Activated CD4-positive, CD25-positive, alpha-beta regulatory T cell treated with anti-CD3 and anti-CD28 coated beads, Interleukin-2, amount 50 U/mL, for 72 hours (primary cell): ENCODE measurements around the gene STIMATE.

ENCODE experiments used
- DNase-seq: peaks from one replicate; pipeline ENCODE4 v3.0.0; 2021

STIMATE gene

DNA sequence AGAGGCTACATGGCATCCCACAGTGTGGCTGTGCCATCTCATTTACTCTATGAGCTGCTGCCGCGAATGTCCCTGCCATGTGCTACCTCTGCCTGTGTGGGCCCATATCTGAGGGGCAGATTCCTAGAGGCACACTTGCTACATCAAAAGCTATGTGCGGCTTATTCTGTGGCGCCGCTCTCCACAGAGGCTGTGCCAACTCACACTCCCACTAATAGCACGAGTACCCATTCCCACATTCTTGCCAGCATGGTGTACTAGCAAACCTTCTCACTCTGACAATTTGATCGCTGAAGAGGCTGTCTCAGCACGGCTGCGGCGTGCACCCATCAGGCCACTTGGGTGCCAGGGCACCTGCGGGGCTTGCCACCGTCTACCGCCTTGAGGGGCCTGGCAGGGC, 31.4 kb downstream of the STIMATE start:
- no peak for DNase-seq

DNA sequence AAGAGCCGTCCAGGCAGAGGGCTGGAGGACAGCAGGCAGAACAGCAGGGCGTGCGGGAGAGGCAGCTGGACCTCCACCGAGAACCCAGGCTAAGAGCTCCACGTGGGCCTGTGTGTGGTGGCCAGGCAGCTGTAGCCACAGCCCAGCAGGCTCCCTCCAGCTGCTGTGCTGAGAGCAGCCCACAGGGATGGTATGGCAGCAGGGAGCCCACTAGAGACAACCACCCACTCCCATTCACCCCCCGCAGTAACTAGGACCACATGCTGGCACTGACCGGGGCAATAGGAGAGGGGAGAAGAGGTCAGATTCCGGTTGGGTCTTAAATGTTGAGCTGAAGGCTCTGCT, 37.0 kb downstream of the STIMATE start:
- DNase-seq: no peak

DNA sequence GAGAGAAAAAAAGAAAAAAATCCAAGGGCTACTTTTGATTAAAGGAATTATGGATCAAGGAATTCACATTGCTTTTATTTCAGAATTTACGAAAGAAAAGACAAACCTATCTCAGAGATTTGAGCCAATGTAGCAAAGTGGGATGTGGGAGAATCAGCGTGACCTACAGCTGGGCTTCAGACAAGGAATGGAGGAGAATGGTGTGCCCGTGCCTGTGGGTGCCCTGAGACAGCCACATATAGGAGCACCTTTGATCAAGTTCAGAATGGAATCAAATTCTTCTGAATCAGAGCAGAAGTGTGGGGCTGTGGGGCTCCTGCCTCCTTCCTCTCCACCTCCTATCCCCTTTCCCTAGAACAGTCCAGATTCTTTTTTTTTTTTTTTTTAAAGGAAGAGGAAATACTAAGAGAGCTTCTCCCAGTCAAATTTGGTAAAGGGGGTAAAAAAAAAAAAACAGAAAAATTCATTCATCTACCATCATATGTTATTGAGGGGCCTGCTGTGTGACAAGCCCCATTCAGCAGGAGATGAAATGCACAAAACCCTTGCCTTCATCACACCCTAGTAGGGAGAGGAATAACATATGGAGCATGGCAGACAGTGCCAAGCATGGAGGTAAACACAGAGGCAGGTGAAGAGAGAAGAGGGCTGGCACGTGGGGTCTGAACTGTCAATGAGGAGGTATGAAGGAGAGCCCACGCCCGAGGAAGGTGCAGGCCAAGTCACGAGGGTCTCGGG, 37.5 kb downstream of the STIMATE start:
- no peak for DNase-seq

DNA sequence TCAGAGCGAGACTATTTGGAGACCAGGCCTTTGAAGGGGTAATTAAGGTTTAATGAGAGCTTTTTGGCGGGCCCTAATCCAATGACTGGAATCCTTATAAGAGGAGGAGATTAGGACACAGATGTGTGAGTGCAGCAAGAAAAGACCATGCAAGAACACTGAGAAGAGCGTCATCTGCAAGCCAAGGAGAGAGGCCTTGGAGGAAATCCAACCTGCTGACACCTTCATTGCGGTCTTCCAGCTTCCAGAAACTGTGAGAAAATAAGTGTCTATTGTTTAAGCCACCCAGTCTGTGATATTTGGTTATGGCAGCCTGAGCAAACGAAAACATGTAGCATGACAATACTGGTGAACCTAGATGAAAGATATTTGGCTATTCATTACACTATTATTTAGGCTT, 39.5 kb downstream of the STIMATE start:
- no peak for DNase-seq

DNA sequence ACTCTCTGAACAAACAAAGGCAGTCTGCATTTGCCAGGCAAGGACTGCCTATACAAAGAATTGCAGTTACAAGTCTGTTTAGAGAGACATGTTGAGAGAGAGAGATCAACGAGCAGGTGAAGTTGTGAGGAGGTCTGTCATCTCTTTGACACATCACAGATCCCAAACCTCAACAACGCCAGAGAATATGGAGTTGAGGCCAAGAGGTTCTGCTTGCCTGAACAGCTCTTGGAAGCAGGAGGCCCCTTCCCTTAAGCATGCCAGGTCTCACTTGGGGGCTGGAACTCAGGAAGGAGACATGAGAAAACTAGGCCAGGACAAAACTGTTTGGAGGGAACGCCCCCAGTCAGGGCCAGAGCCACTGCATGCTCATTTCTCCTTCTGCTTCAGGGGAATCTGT, 40.2 kb downstream of the STIMATE start:
- DNase-seq: no peak

DNA sequence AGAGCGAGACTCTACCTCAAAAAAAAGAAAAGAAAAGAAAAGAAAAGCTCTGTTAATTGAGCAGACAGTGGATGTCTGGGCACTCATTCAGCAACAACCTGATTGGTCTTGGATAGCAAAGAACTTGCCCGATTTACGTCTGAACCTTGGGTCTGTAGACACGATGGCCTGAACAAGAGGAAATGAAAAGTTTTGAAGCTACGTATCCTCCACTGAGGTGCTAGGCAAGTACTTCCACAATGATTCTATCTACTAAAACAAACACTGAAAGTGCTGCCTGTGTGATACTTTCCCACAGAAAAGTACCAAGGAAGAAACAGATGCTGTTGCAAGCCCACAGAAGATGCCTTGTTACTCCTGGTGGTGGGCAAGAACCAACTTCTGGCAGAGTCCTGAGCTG, 40.7 kb downstream of the STIMATE start:
- DNase-seq: no peak

DNA sequence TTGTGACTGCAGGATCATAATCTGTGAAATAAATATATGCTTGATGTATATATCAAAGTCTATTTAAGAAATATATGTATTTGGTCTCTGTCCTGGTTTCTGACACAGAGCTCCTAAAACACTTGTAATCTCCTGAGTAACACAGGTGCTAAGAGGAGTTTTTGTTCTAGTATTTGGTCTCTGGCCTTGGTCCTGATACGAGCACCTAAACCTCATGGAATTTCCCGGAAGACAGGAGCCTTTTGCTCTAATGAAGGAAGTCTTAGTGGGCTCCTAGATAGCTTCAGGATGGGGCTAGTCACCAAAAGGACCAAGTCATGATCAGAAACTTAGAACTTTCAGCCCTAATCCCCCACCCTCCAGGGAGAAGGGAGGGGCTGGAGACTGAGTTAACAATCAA, 43.3 kb downstream of the STIMATE start:
- no peak for DNase-seq

DNA sequence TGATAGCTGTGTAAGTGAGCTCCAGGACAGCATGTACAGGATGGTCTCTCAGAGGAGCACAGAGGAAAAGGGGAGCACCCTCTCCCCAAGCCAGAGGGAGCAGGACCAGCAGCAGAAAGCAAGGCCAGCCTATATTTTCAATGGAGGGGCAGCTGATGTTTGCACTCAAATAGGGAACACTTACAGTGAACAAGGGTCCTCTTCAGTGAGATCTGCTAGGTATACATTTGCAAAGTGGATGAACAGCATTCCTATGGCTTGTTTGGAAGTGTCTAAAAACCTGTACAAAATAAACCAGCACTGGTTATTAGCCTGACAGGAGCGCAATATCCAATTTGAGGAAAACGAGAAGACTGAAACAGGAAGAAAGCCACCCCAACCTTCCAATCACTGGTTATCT, 44.9 kb downstream of the STIMATE start:
- DNase-seq: no peak

DNA sequence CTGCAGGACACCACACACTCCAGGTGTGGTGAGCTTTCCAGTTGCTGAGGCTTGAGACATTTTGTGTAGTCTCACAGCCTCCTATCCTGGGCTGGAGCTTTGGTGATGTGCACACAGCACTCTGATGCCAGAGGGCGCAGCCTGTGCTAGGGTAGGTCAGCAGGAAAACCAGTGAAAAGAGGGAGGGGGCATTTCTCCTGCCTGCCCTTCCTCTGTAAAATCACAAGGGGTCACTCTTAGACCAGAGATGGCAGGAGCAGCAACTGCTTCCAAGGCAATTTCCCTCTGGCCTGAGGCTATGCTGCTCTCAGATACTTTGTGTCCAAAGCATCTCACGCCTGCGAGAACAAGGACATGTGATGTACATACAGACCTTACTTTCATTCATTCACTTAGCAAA, 46.0 kb downstream of the STIMATE start:
- no peak for DNase-seq

DNA sequence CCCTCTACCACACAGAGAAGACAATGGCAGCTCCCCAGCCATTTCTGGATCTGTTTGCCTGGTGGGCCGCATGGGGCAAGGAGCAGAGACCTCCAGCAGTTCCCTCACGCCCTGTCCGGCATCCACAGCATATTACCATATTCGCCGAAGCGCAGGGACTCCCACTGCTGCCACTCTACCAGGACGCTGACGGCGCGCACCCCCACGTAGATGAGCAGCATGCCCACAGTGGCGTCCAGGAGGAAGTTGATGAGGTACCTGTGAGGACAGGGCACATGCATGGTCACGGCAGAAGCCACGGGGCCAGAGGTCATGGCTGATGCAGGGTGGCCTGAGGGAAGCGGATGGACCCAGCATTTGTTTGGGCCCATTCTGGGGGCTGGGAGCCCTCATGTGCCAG, 47.7 kb downstream of the STIMATE start:
- no peak for DNase-seq

DNA sequence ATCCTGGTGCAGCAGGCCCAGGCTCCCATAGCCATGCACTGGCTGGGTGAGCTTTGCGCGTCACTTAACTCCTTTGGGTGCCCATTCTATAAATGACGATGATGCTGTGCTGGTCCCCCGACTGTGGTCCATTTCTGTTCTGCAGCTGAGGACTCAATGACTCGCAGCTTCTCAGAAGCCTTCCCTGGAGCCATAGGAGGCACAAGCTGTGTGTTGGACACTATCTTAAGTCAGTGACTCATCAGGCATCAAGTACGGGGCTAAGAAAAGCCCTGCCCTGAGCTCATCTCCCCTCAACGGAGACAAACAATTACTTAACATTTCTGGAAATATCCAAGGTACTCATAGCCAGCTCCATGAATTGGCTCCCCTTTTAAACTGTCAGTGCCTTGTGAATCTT, 48.7 kb downstream of the STIMATE start:
- no peak for DNase-seq

DNA sequence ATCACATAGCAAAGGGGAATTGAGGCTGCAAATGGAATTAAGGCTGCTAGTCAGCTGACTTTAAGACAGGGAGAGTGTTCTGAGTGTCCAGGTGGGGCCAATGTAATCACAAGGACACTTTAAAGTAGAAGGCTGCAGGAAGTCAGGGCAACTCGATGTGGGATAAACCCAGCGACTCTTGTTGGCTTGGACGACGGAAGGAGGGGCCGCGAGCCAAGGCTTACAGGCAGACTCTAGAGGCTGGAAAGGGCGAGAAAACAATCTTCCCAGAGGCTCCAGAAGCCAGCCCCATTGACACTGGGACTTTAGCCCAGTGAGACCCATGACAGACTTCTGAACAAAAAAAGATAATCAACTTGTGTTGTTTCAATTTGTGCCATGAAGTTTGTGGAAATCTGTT, 49.6 kb downstream of the STIMATE start:
- DNase-seq: no peak

DNA sequence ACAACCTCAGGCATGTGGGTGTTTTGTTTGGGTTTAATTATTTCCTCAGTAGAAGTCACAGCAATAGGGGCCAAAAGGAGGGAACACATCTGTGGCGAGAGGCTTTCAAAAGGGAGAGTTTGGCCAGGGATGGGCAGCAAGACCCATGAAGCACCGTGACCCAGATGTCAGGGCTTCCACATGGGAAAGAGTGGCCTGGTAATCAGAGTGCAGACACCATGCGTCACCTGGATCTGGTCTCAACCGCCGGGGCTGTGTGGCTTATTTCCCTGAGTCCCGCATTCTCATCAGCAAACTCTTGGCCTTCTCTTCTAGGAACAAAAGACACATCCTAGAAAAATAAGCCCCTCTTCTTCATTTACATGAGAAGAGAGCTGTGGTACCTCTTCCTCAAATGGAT, 50.1 kb downstream of the STIMATE start:
- no peak for DNase-seq

DNA sequence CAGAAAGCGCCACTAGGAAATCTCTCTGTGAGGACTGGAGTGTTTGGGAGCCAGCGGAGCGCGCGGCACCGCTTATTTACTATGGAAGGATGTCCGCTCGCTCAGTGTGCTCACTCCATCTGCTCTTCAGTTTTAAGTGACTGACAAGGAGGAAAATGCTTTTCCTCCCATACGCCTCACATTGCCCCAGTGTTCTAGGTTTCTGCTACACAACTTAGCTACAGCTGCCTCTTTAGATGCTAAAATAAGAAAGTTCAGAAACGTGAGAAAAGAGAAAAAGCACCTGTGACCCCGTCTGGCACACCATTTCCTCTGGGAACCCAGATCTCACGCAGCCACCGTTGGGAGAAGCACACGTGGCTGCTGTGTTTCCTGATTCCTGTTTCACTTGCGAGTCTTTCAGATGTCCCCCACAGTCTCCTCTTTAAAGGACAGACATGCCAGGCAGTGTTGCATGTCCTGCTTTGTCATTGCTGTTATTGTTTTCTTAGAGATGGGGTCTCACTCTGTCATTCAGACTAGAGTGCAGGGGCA, 50.8 kb downstream of the STIMATE start:
- DNase-seq: no peak

DNA sequence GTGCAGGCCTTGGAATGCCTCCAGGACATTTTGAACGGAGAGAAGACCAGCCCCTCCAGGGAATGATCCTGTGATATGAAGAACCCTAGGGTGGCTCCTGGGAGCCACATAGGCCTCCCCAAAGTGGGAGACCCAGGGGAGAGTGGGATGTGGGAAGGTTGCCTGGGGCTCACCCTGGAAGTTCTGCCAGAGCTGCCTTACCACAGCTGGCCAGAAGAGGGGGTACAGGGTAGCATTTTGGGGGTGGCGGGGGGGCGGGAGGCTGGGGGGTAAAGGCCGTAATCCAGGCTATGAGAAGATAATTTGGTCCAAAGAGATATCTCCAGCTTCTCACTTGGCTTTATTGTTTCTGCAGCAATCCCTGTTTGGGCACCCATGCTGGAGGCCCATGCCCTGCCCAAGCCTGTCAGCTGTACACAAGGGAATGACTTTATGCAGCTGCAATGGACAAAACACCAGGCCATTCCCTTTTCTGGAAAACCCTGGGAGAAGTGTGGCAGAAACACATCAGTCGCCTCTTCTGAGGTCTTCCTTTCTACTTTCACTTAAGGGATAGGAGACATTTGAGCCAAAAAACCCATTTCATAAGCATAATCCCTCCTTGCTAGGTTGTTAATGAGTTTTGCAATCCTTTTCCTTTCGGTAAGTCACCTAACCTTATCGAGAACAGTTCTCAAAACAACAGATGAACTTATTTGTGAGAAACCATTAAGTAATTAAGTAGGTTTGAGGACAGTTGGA, 51.5 kb downstream of the STIMATE start:
- DNase-seq: no peak

DNA sequence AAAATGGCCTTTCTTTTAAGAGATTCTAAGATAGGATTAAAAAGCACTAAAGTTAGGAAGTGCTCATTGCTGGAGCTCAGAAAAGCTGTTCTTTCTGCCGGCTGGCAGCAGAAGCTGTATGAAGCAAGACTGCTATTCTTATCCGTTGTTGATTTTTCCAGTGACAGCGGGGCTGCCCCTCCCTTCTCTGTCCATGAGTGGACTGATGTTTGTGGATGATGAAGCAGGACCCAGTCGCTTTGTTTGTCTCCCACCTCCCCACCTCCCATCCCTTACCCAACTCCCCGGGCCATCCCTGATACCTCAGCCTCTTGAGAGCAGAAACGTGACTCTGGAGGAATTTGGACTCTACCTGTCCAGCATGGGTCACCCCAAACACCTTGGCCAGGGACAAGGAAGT, 52.2 kb downstream of the STIMATE start:
- DNase-seq: no peak

DNA sequence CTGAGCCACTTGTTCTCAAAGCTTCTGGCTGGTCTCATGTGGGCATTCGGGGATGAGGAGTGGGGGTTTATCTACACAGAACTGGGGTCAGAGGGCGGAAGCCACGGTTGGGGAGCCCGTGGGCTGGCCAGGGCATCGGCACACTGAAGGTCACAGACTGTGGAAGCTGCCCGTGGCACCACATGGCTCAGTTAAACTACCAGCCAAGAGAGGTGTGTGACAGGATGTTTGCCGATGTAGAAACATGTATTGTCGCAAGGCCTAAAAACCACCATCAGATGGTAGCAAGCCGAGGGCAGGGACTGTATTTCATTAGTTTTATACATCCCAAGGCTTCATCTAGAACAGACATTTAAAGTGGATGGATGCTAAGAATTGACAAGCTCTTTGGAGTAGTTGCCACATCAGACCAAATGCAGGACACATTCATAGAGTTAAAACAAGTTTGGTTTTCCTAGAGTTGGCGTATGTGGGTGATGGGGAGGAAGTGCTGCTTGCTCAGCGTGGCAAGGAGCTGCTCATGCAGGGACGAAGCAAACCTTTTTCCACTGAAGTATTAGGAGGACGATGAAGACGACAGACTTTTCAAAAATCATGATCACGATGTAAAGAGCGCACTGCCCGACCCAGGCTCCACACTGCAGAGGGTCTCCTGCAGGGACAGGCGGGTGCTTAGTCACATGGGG, 52.9 kb downstream of the STIMATE start:
- no peak for DNase-seq

DNA sequence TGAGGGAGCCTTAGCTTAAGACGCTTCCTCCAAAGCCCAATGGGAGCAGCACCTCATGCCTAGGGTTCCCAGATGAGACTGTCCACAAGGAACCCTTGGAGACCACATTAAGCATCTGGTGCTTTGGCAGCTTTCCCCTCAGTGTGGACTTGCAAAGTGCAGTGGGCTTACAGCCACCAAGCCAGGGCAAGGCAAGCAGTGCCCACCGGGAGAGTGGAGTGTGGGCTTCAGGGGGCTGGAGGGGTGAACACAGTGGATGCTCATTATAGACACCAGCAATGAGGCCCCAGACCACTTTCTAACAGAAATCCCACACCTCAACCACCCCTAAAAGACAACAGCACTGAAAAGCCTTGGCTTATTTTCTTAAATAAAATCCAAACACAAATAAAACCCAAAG, 53.5 kb downstream of the STIMATE start:
- no peak for DNase-seq

DNA sequence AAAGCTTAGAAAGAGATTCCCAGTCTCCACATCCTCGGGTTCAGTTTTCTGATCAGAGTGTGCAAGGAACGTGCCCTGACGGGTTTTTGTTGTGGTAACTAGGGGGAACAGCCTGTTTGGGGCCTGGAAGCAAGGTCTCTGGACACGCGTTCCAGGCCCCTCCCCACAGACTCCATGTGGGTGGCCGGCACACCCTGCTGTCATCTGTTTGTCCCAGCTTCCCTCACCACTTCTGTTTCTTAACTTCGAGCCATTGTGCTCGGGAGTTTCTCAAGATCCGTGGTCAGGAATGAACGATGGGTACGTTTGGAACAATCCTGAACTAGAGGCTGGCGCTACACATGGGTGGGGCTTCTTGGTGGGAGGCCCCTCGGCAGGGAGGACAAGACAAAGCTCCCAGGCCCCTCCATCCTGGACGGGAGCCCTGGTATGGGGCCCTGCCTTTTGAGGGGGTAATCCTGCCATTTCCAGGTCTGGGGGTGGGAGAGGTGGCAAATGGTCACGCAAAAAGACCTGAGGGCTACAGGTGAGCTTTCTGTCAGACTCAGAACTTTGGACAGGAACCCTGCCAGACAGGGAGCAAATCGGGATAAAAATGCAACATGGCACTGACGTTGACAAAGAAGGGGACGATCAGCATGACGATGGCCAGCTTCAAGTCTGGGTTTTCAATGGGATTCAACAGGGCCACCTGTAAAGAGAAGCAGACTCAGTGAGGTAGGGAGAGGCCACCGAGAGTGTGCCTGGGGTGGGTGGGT, 54.1 kb downstream of the STIMATE start:
- DNase-seq: no peak

DNA sequence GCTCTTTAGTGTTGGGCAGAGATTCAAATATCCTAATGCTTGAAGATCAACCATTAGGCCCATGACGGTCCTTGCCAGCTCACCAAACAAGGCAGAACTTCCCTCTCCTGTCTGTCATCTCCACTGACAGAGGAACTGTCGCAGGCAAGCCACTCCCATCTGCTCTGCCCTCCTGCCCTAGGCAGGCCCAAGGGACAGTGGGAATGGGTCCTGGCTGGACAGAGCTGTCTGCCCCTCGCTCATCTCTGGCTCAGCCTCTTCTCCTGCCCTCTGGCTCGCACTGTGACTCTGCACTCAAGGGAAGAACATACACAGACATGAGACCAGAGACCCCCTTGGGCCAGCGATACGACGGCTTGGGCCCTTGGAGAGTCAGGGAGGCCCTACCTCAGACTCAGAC, 54.9 kb downstream of the STIMATE start:
- no peak for DNase-seq

DNA sequence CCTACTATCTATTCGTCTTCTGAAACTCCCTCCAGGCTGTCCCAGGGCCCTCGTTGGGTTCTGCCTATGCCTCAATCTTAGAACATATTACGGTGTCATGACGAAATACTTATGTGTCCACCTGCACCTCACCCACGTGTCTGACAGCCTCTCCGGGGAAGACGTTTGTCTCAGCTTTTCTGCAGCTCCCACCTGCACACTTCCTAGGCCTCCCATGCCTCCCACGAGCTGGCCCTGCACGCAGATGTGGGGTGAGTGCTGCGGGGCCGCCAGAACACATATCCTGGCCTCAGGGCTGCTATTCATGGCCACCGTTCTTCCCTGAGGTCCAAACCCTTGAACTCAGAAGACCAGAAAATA, 55.4 kb downstream of the STIMATE start:
- no peak for DNase-seq

DNA sequence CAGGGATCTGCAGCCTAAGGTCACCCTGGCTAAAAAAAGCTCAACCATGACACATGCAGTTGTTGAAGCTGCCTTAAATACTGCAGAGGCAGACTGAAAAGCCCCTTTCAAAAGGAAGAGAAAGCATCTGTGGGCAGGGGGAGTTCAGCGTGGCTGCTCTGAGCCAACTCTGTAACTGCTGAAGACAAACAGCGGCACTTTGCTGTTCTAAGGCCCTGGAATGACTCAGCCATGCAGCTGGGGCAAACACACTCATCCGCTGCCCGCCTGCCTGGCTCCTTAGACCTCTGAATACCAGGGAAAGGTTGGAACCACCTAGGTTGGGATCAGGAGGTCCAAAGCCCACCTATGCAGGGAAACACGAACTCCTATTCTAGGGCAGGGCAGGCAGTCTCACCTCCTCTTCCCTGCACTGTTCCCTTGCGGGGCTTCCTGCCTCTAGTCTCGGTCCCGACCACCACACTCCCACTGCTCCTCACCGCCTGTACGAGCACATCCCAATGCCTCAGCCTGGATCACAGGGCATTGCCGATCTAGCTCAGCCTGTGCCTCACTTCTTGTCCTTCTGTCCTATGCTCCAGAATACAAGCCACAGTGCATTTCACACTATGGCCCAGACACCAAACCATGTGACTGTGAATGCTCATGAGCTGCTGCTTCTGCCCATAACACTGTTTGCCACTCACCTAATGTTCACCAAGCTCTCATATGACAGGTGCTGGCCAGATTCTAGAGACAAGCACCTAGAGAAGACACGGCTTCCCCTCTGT, 56.0 kb downstream of the STIMATE start:
- DNase-seq: no peak
